ENCODE results near the gene TSPAN11.

DNA sequence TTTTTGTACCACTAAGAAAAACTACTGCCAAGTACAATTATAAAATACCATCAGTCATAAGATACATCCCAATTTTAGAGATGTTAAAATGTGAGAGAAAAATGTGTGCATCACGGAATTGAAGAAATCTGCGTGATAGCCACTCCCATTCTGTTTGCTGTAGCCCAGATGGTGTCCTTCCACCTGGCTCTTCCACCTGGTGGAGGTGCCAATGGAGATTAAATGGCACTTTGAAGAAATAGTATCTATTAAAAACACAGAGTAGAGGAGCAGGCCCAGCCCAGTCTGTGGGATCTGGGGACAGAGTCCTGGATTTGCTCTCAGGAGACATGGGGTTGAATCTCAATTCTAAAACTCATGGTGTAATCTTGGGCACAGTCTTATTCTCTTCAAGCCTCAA, 35.5 kb downstream of the TSPAN11 start:
- no peak for TF ChIP-seq CTCF (IDR thresholded peaks at IDR 0.05)
- no peak for TF ChIP-seq EZH2 (IDR thresholded peaks at IDR 0.05; ENCODE audit: borderline replicate concordance, insufficient read depth, low read depth, low read length, poor library complexity, severe bottlenecking)
